NCI-H82 treated with DMSO at 0.1 percent for 48 hours (cell line): ENCODE results near the gene INSIG1.

Experiments used
- DNase-seq: peaks from one replicate; lab custom pipeline; 2025; ENCODE audit not compliant: unreplicated experiment; lab: John Stamatoyannopoulos, UW

The INSIG1 gene

DNA sequence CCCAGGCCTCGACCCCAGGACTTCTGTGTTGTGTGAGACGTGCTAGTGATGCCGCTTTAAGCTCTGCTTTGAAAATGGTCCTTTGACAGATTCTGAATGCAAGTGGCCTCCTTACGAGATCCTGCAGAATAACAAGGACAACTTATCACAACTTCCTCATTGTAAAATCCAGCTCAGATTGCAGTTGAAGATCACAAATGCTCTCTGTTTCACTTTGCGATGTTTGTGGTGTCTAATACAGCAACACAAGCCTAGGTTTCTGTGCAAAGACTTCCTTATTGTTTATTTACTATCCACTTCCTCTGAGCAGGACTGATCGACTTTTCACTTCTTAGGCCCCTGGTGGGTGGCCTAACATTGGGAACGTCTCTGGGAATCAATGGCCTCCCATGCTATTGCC lies 31.7 kb upstream of the INSIG1 start:
- no peak for DNase-seq

DNA sequence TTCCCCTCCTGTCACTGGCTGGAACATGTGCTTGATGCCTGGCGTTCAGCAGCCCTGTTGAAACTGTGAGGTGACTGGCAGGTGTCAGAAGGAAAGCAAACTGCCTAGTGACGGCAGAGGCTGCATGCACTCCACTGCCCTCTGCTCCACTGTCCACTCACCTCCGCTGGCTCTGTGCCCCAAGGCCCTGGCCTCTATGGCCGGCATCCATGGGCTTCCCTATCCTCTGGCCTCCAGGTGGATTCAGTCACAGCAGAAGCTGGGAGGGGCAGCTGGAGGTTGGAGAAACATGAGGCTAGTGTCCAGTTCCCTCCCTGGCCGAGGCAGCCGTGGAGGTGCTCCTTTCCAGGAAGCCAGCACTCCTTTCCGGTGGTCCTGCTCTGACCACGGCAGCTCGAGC lies 31.2 kb upstream of the INSIG1 start:
- no peak for DNase-seq

DNA sequence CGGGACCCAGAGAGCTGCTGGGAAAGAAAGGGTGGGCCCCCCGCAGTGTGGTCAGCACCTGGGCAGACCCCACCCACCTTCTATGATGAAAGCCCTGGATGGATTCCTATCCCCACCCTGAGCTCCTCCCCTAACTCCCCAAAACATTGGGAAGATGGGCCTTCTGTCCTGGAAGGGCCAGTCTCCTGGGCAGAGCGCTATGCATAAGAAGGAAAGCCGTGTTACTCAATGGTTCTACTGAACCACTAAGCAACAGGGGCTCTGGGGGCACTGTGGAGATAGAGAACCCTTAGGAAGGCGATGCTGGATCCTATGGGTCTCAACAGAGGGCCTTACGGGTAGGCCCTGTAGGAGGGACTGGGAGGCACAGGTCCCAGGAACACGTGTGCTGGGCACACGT lies 30.7 kb upstream of the INSIG1 start:
- DNase-seq = no peak

DNA sequence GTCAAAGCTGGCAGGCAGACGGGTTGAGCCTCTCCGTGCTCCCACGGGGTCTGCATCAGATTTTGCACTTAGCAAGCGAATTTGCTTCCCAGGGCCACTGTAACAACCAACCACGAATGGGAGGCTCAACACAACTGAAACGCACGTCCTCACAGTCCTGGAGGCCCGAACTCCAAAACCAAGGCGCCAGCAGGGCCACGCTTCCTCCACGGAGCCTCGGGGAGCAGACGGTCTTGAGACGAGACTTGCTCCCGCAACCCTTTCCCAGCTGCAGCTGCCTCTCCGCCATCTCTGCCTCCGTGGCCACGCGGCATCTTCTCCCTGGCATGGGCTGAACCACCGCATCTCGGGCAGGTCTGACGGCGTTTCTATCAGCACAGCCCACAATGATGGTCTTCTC lies 30.2 kb upstream of the INSIG1 start:
- no peak for DNase-seq

DNA sequence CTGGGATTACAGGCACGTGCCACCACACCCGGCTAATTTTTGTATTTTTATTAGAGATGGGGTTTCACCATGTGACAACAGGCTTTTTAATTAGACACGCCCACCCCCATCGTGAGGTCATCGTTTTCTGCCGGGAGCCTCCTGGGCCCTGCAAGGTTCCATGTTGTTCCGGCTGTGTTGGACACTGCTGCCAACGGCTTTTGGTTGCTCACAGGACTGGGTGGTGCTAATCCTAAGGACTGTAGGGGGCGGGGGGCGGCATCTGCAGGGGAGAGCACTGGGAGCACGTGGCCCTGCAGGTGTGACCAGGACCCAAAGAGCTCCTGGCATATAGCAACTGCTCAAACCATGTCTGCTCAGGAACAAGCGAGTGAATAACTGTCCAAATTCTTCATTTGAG lies 29.5 kb upstream of the INSIG1 start:
- DNase-seq = no peak

DNA sequence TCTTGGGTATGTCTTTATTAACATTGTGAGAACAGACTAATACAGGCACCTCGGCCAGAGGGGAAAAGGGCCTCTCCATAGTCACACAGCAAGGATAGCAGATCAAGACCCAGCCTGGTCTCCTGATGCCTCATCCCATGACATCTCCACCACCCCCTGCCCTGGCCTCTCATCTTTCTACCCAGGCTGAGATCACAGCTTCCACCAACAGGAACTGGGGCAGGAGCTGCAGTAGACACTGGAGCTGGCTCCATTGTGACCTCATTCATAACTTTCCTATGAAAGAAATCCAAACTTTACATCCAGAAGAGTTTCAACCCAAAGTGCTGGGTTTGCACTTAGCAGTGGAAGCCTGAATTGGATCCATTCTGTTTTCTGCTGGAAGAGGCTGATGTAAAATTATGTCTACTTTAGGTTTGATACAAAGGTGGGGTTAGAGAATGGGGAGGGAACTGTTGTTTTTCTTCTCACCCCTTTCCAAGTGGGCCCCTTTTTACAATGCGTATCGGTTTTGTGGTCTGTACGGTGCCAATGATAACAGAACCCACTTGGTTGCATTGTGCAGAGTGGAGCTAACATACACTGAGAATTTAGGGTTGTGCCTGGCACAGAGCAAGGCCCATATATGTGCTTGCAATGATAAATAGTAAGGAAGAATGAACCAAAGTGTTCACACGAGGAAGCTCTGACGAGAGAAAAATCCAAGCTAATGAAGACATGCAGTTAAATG lies 28.6 kb upstream of the INSIG1 start:
- no peak for DNase-seq

DNA sequence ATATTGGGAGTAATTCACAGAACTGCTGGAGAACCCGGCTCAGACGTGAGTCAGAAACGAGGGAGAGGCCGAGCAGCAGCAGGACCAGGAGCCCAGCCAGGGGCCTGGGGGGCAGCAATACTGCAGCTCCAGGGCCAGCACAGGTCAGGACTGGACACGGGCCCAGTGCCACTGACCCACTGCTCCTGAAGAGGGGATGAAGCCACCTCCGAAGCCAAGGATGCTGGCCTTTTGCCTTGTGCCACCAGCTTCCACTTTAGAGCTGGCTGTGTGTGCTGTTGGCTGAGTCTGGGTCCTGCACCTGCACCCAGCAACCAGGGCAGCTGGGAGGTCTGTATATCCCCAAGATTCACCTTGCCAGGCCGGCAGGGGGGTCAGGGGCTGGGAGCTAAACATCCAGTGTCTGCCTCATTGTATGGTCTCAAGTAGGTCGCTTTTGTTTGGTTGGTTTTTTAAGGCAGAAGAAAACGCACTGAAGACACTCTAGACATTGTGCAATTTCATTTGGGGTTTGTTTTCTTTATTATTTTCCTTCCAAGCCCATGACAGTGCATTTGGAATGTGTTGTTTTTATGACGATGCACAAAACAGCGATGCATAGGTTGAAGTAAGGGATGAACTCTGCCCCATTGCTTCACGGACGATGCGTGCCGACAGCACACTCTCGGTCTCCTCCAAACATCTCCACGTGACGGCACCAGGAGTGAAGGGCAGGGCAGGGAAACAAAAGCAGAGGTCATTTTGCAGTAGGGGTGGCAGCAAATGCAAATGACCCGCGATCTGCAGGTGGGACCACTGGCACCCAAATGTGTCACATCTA lies 27.7 kb upstream of the INSIG1 start:
- DNase-seq = no peak

DNA sequence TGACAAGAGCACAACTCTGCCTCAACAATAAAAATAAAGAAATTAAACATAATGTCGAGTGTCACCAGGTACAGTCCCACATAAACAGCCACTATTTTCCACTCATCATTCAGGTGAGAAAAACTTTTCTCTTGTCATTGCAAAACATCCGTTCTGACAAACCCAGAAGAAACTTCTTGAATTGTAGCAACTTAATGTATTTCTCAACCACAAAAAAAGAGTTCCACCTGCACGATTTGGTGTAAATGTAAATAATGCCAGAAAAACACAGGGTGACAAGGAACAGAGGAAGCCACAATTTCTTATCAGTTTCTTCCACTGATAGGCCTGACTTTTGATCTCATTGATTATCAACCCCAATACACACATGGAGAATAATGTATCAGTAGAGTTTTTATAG lies 26.8 kb upstream of the INSIG1 start:
- DNase-seq = no peak

DNA sequence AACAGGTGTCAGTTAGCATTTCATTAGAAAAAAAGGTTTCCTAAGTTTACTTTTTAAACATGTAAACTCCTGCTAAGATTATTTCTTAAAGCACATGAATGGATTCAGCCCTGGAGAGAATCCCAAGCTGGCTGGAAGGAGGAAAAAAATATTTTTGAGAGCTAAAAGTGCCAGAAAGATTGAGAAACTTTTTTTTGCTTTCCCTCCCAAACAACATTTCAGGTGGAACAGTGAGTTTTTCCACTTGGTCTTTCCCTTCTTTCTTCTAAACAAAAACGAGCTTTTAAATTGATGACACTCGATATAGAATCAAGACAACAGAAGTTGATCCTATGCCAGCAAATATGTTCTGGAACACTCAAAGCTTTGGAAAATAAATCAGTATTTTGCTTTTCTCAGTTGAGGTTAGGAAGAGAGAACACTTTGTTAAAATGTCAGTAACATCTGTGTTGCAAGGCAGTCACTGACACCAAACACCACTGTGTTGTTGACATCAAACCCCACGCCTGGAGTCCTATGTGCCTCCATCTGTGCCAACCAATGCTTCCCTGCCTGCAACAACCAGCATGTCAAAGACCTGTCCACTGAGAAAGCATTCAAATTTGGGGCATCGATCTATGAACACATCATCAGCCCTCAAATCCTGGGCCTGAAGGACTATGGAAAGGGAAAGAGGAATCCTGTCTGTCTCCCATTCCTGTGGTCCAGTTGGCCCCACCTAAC lies 22.9 kb upstream of the INSIG1 start:
- no peak for DNase-seq

DNA sequence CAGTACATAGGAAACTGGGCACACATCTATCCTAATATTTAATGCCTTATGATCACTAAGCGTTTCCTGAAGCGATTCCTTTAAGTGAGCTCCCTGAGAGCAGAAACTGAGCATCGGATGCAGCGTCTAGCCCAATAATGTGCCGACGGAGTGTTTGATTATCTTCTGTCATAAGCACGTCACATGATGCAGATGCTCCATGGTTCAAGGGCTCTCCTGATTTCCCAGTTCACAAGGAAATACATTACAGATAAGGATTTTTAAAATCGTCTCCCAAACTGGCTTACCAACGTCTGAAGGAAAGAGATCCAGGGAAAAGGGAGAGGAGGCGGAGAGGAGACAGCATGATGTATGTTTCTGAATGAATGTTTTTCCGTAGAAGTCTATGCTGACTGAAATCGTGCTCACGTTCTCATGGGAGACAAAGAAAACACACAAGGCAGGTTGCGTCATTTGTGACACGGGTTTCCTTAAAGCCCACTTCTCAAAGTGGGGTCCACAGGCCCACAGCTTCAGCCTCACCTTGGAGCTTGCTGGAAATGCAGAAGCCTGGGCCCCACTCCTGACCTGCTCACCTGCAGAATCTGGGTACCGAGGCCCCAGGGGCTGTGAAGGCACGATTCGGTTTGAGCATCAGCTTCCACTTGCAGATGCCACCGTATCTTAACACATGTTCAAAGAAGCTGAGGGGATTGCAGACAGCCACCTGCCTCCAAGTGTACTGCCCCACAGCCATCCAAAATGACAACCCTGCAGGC lies 21.5 kb upstream of the INSIG1 start:
- DNase-seq = no peak

DNA sequence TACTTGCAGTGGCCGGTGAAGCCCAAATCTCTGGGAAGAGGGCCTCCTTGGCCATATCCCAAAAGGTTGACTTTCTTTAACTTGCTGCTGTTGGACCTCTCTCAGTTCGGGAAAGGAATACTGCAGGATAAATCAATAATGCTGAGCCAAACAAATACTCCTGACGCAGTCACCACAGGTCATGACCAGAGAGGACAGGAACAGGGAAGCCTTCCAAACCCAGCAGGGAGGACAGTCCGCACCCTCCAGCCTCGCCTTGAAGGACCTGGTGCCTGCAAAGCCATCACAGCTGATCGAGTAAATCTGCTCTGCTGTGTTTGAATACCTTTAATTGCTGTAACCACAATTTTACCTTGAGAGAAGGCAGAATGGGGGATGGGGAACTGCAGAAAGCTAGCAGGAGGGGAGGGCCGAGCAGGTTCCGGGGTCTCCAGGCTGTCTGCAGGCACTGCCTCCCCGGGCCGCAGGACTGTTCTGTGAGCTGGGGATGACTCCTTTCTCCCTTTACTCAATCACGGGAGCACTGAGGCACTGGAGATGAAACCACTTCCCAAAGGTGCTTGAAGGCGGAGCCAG lies 20.8 kb upstream of the INSIG1 start:
- no peak for DNase-seq

DNA sequence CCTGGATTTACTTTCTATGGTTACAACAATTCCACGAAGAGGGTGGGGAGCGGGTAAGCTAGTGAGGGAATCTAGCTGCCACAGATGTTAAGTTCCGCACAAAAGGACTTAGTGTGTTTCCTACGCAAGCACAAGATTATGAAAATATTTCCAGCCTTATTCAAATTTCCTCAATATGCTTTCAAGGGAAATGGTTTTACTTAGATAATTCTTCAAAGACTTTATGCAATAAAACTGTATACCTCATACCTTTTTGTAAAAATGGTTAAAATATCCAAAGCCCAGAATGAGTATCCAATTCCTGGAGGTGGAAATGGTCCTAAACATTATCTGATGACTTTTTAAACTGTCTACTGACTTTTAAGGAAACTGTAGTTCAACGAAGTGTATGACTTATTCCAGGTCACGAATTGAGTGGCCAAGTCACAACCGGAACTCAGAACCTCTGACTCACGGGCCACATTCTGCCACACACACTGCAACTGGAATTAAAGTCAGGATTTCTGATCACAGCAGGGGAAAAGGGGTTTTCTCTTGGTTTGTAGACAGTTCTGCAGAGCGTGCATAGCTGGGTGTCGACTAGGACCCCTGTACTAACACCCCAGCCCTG lies 20.2 kb upstream of the INSIG1 start:
- DNase-seq = no peak

DNA sequence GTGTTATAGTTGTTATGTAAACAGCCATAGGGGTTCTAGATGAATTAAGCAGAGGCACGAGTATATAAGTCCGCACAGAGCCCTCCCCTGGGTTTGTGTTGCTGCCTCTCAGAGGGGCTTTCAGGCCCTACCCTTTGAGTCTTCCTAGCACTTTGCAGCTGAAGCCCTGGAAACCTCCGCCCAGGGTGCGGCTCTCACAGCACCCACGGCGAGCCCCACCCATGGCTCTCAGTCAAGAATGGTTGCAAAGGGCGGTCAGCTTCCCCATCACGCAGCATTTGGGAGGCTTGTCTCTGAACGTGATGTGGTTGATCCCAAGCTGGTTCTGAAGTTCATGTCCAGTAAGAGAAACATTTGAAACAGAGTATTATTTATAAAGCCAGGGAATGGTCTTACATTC lies 18.8 kb upstream of the INSIG1 start:
- no peak for DNase-seq

DNA sequence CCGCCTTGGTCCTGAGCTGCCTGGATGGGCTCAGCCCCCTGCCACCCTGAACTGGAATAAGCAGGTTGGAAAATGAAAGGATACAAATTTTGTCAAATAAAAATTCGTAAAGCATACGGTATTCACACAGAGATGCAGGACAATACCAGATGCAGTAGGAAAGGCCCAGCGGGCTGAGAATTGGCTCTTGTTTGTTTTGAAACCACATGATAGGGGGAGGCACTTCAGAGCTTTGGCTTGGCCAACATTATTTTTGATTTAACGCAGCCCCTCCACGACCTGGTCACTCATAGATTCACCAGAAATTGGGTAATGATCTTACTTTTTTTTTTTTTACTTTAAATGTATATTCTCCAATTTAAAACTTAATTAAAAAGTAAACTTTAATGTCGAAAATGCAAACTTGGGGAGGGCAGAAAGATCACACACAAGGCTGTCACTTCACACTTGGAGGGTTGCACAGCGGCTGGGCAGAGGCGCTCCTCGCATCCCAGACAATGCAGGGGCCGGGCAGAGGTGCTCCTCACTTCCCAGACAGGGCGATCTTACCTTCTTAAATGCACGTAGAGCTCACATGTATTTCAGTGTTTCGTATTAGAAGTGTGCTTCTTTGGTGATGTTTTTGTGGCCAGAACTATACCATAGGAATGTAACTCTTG lies 17.8 kb upstream of the INSIG1 start:
- DNase-seq = no peak

DNA sequence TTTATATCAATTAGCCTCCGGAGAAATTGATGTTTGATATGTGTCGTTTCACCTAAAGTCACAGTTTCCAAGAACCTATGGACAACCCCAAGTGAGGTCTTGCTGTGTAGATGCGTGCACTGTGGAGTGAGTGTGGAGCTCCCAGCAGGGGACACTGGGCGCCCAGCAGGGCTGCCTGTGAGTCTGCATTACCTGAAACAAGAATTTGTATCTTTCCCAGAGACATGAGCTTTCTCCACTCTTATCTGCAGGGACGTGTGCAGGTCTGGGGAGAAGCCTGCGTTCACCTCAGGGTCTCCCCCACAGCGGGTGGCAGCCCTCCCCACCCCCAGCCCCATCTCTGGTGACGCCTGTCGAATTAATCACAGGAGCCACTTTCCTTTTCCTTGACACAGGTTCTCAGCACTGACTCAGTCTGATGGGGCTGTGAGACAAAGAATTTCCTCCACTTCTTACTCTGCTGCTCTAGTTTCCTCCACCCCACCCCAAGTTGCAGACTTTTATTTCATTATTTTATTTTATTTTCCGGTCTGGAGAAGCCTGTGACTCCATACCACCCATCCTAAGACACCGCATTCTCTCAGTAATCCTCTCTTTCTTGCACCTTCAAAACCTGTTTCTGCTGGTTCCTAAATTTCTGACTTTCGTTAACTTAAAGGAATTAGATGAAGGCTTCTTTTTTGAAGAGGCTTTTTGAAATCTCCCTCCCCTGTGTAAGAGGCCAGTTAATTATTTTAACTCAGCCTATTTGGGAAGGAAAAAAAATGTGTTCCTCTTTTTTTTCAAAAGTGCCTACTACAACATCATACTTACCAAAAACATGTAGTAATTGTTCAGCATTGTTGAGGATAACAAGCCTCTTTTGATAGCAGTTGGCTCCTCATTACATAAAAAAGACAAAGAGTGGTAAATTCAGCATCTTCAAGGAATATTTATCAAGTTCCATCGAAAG lies 17.0 kb upstream of the INSIG1 start:
- no peak for DNase-seq

DNA sequence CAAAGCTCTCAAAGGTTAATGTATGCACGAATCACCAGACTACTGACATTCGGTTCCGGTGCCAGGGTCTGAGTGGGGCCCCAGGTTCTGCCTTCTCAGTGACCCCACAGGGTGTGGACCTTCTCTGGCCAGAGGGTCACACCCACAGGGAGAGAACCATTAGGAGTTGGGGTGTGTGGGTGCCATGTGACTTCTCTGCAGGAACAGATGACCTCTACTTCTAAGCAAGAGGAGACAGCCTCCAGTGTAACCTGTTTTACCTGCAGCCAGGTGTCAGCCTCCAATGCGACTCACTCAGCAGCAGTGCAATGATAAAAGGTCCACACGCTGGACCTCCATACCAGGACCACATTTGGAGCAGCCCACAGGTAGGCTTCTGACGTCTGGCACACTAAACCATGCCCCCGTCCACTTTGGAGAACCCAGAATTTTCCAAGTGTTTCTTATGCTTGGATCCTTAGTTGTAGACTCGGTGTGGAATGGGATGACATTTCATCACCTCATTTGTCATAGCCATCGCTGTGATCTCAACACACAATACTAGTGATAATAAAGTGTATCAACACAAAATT lies 16.2 kb upstream of the INSIG1 start:
- no peak for DNase-seq

DNA sequence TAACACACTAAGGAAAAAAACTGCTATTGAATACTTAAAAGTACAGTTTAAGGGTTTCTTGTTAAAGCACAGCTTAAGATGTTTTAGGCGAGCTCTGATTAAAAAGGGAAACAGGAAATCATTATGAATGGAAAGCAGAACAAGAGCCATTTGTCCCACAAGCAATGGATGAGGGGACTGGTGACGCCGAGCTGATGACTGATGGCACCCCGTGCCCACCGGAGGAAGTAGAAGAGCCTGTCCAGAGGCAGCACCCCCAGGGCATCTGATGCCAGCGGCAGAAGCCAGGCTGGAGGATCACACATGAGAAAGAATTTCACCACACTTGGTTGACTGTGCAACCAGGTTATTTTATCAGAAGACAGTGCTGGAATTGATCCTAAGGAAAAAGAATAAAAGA lies 15.0 kb upstream of the INSIG1 start:
- no peak for DNase-seq

DNA sequence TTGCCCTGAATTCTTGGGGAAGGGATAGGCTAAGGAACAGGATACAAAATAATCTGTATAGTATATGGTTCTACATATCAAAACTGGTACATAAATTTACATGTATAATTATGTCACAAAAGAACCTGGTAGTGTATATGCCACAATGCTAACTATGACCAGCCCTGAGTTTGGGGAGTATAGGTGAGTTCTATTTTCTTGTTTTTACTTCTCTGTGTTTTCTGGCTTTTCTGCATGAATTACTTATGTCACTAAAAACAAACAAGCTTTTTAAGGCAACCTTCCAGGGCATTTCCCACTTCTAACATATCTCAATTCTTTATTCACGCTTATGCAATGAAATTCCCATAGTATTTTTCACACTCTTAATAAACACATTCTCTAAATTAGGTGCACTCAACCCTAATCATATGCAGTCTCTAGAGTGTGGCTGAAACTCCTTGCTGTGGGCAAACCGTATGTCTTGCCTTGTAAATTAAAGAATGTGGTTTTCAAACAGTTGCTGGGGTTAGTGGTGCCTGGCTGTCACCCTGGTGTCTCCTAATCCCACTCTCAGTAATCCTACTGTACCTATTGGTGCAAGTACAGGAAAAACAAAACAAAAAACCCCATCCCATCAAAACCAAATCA lies 14.0 kb upstream of the INSIG1 start:
- DNase-seq = no peak
